ENCODE results near the gene CORO1C. TPM values are rescaled to one million over a fixed set of nuclear protein-coding genes. Genes with fewer than 3 reads are reported as not detected.
"Not testable (repeated sequence)": the region's sequence is repeated elsewhere in the genome, so short reads cannot be mapped to it uniquely, and the experiment has no call there.

Gene CORO1C
- total RNA-seq, 1 experiment from 2014 or later: 91.2 TPM

DNA sequence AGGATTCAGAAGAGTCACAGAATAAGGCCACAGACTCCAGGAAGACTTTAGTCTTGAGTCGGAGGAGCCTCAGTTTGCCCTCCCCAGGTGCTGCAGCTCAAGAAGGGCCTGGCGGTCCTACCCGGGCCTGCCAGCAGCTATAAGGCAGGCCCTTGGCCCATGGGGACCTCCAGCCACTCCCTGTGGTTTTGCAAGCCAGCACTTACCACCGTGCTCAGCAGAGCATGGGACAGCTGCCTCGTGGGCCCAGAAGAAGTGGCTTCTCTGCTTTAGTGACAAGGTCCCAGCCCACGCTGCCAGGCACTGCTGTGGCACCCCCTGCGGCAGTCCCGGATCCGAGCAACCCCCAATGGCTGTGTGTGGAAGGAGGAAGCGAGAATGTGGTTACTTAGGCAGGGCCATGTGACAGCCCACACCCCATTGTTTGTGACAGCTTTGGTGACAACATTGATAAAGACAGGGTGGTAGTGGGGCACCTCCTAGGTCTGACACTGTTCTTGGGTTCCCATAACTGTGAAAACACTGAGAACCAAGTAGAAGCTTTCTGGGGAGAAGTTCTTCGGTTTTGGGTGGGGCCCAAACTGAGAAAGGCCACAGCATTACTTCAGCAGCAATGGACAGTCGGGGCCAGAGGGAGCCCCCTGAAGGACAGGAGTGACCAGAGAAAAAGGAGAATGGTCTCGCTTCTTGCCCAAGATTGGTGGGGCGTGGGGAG is 97.6 kb downstream of the CORO1C start, which contains the start of gene SELPLG:
SELPLG (minus strand) TSS at position 361 of the 715 bp plus-strand sequence. CDS start 9,587 bp downstream, outside the sequence.
- DNase-seq (ENCODE audit: low read depth): no peak

DNA sequence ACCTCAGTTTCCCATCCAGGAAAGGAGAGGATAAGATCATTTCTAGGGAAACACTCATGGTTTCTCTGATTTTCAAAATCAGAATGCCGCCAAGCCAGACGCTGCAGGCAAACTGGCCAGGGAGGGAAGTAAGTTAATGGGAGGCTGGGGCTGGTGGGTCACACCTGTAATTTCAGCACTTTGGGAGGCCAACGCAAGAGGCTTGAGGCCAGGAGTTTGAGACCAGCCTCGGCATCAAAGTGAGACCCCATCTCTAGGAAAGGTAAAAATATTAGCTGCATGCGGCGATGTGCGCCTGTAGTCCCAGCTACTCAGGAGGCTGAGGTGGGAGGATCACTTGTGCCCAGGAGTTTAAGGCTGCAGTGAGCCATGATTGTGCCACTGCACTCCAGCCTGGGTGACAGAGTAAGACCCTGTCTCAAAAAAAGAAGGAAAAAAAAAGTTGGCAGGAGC is 98.2 kb downstream of the CORO1C start:
- DNase-seq (ENCODE audit: low read depth): no peak

- not testable (repeated sequence) for DNase-seq (ENCODE audit: low read depth)
These were observed 100.1 kb downstream of the CORO1C start for GRCh38 chr12:108631261-108631660.

DNA sequence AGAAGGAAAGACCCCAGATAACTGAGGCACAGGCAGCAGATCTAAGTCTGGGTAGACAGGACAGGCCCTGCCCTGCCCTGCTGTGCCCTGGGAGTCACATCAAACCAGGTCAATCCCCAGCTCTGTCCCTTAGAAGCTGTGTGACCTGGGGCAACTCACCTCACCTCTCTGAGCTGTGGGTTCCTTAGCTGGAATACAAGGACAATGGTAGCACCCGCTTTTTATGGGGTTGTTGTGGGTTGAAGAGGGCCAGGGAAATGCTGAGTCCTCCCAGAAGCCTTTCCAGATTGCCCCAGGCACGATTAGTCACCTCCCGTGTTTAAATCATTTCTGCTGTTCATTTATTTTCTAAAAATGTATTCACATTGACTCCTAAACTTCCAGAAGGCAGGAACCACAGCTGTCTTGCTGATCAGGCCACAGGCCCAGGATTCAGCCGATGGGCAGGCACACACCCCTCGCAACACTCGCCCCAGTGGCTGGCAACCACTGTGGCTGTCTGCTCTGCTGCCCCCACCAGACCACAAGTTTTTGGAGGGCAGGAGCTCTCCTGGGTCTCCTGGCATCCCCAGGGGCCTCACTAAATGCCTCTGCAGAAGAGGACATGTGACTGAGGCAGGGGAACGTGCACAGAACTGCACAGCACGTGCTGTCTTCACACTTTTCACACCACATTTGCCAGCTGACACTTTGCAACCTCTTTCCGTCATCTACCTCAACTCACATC is 100.7 kb downstream of the CORO1C start:
- peak; percentile 95 for DNase-seq (ENCODE audit: low read depth)

GRCh38 chr12:108629824-108630476 is 101.4 kb downstream of the CORO1C start:
- peak; percentile 79 for DNase-seq (ENCODE audit: low read depth)

DNA sequence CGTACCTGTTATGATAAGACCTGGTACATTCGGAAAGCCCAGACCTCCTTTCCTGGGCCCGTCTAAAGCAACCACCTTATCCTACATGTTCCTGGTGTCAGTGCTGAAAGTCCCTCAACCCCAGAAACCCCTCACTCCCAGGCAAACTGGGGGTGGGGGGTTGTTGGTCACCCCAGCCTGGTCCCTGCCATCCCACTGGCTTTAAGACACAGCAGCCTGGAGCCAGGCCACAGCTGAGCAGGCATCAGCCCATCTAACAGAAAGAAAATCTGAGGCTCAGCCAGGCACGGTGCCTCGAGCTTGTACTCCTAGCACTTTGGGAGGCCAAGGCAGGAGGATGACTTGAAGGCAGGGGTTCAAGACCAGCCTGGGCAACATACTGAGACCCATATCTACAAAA is 102.2 kb downstream of the CORO1C start:
- DNase-seq (ENCODE audit: low read depth): no peak

GRCh38 chr12:108627134-108627920 is 104.0 kb downstream of the CORO1C start:
- no peak for DNase-seq (ENCODE audit: low read depth)

DNA sequence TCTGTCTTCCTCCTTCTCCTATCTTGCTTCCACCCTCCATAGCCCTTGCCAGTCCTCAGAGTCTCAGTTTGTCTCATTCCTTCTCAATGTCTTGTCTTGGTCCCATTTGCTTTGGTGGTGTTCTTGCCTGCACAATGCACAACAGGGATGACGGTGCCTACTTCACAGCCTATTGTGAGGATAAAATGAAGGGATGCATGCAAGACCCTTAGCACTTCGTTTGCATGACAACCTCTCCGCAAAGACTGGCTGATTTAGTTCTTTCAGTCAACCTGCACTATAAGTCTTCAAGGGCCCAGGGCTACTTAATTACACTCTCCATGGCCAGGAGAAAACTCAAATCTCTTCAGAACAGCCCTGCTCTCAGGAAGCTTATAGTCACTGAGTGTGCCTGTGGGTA is 106.1 kb downstream of the CORO1C start:
- no peak for DNase-seq (ENCODE audit: low read depth)

DNA sequence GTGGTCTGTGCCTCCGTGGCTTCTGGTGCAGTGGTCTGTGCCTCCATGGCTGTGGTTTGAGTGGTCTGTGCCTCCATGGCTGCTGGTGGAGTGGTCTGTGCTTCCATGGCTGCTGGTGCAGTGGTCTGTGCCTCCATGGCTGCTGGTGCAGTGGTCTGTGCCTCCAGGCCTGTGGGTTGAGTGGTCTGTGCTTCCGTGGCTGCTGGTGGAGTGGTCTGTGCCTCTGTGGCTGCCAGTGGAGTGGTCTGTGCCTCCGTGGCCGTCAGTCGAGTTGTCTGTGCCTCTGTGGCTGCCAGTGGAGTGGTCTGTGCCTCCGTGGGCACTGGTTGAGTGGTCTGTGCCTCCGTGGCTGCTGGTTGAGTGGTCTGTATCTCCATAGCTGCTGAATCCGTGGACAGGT is 107.7 kb downstream of the CORO1C start:
- DNase-seq (ENCODE audit: low read depth): no peak

DNA sequence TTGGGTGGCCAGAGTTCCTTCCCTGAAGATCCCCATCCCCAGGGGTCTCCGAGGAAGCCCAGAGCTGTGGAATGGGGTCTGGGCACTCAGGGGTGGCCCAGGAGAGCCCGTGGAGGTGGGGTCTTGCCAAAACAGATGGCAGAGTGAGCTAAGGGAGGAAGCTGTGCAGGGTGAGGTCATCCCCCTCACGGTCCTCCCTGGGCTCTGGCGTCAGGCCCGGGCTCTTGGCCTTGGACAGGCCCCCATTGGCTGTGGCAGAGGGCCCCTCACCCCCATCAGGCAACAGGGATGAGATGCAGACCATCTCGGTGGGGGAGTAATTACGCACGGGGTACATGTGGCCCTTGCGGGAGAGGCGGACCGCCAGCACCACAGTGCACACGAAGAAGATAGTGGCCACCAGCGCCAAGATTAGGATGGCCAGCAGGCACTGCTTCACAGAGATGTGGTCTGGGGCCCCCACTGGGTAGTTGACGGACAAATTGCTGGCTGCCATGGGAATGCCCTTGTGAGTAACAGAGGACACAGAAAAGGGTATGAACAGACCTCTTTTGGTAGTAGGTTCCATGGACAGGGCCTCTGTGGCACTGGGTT is 108.3 kb downstream of the CORO1C start:
- DNase-seq (ENCODE audit: low read depth): no peak

DNA sequence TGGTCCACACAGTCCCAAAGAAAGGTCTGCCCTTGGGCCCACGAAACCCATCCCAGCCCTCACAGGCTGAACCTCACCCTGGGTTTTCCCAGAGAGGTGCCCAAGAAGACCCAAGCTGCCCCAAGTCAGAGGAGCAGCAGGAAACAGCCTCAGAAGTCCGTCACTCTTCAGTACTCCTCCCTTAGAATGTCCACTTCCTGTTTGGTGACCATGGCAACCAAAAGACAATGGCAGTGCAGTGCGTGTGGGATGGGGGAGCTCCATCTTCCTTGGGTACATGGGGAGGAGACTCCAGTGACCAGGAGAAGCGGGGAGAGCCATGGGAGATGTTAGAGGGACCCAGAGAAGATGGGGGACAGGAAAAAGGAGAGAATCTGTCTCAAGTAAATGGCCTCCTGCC is 108.9 kb downstream of the CORO1C start:
- peak; percentile 51 for DNase-seq (ENCODE audit: low read depth)

GRCh38 chr12:108621161-108621560 is 110.2 kb downstream of the CORO1C start:
- DNase-seq (ENCODE audit: low read depth): no peak

DNA sequence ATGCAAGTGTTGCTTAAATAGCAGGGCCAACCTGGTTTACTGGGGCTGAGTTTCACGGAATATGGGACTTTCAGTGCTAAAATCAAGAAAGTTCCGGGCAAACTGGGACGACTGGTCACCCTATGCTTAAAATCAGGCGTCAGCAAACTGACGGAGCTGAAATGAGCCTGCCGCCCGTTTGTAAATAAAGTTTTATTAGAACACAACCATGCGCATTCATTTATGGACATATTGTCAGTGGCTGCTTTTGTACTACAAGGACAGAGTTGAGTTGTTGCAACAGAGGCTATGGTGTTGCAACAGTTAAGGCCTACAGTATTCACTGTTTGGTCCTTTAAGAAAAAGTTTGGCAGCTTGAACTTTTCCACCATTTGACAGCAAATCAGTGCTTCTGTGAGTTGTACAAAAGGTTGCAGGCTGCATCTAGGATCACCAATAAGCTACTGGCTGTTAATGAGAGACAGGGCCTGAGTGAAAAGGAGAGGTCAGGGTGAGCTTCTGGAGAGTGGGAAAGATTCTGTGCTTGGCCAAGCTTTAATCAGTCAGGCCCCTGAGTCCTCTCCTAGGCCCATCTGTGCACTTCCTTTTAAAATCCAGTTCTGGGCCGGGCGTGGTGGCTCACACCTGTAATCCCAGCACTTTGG is 111.0 kb downstream of the CORO1C start:
- DNase-seq (ENCODE audit: low read depth): no peak

DNA sequence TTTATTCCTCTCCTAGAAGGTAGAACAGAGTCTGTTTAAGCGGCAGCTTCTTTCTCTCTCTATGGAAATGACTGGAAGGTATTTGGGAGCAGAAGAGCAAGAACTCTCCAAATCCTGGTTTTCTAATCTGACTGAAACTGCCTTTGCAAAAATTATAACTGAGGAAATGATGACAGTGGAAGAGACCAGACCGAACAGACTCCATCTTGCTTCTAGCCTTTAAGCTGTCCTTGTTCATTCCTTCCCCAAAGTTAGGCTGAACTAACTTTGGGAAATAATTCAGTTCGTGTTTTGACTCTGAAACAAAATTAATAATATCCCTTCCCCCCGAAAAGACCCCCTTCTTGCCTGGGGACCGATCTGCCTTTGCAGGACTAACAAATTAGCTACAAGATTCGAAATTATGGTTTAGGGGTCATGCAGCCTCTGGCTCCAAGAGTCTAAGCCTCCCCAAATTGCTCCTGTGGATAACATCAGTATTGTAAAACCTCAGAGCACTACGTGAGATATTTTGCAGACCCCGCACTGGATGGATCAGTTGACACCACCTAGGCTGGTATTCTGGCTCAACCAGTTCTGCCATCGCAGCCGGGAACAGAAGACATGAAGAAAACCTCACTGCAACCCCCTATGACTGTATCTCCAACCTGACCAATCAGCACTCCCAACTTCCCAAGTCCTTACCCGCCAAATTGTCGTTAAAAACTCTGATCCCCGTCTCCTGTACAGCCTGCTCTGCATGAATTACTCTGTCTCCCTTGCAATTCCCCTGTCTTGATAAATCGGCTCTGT is 111.8 kb downstream of the CORO1C start:
- no peak for DNase-seq (ENCODE audit: low read depth)

DNA sequence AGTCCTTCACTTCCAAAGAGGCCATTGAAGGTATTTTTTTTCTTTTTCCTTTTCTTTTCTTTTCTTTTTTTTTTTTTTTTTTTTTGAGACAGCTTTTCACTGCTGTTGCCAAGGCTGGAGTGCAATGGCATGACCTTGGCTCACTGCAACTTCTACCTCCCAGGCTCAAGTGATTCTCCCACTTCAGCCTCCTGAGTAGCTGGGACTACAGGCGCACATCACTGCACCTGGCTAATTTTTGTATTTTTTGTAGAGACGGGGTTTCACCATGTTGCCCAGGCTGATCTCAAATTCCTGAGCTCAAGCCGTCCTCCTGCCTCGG is 112.4 kb downstream of the CORO1C start:
- DNase-seq (ENCODE audit: low read depth): not testable (repeated sequence)

DNA sequence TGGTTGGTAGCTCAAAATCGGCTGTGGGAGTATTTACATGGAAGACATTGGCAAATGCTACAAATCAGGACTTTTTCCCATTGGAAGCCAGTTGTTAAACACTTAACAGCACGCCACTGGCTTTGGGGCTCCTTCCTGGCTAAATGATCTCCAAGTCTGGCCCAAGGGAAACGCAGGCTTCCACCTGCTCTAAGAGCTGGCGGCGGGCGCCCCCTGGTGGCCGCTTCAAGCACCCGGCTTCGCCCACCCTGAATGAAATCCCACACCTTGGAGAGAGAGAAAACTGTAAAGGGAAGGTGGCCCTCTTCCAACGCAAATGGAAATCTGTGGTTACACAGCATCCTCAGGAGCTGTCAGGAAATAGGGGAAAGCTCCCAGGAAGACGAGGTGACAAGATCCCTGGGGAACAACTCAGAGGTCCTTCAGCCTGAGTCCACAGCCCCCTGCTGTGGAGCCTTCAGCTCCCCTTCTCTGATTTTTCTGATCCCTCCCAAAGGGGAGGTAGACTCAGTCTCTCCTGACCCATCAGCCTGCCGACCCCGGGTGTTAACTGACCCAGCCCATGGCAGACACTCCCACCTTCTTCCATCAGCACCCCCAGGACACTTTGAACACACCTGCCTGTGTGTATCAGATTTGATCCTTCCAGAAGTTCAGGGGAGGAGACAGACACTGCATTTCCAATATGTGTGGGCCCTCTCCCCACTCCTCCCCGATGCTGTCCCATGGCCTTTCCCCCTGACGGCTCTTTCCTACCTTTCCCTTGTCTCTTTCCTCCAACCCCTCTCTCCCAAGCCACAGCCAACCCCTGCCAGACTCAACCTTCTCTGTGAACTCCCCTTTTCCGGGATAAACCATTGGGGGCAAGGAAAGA is 113.0 kb downstream of the CORO1C start:
- DNase-seq (ENCODE audit: low read depth): peak; percentile 89

GRCh38 chr12:108616941-108617858 is 114.1 kb downstream of the CORO1C start:
- DNase-seq (ENCODE audit: low read depth): peak; percentile 90

DNA sequence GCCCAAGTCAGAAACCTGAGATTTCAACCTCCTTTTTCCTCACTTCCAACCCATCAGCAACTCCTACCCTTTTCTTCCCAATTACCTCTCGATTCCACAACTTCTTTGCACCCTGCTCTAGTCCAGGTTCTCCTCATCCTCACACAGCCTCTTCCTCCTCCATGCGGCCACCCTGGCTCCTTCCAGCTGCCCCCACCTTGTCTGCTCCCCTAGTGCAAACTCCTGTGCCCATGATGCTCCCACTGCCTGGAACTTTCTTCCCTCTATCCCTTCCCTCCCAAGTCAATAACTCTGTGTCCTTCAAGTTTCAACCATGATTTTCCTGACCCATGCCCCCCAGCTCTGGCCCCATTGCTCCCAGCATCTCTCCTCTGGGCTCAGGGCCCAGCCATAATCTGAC is 115.0 kb downstream of the CORO1C start:
- DNase-seq (ENCODE audit: low read depth): no peak

Measured in RPMI7951 (cell line).